NCI-H128 (cell line): ENCODE results near the gene SRGAP3.
A peak's percentile ranks its signal among the peaks of the same experiment; 100 is the strongest.

ENCODE experiments used
- DNase-seq: peaks from one replicate; lab custom pipeline; 2025; ENCODE audit not compliant: unreplicated experiment; lab: John Stamatoyannopoulos, UW

Gene SRGAP3

GRCh38 chr3:9151240-9151639, 98.2 kb downstream of the SRGAP3 start:
- DNase-seq: no peak

GRCh38 chr3:9149566-9149965, 99.9 kb downstream of the SRGAP3 start:
- no peak for DNase-seq

GRCh38 chr3:9147896-9148266, 101.6 kb downstream of the SRGAP3 start:
- no peak for DNase-seq

- DNase-seq: no peak
These were observed 102.1 kb downstream of the SRGAP3 start for GRCh38 chr3:9147215-9147895.

- DNase-seq: no peak
These were observed 102.9 kb downstream of the SRGAP3 start for GRCh38 chr3:9146367-9147071.

- no peak for DNase-seq
These were observed 106.3 kb downstream of the SRGAP3 start for GRCh38 chr3:9143184-9143583.

DNA sequence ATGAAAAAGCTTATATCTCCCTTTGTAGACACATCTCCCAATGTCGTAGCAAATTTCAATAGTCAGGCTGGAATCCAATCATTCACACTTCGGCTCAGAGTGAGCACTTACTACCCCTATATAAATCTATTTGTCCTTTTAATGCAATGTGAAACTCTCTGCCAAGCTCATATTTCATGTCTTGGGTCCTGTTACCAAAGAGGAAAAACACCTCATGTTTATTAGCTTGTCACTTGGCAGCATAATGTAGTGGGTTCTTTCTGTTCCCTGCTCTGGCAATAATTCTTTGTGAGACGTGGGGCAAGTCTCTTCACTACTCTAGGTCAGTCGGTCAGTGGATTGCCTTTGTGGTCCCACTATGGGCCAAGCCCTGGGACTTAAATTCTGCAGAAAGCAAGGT, 107.1 kb downstream of the SRGAP3 start:
- DNase-seq: peak; percentile 10

DNA sequence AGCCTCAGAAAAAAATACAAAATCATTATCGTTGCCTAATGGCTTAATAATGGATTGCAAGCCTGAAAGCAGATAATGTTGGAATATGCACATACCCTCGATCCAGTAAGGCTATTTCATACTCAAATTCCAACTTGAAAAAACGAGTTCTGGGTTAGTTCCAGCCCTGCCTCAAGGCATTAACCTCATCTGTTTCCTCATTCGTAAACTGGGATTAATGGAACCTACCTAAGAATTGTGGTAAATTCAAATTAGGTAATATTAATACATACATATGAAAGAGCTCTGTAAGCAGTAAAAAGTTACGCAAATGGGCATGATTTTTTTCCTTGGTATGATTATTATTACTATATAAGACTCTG, 107.5 kb downstream of the SRGAP3 start:
- DNase-seq: no peak

DNA sequence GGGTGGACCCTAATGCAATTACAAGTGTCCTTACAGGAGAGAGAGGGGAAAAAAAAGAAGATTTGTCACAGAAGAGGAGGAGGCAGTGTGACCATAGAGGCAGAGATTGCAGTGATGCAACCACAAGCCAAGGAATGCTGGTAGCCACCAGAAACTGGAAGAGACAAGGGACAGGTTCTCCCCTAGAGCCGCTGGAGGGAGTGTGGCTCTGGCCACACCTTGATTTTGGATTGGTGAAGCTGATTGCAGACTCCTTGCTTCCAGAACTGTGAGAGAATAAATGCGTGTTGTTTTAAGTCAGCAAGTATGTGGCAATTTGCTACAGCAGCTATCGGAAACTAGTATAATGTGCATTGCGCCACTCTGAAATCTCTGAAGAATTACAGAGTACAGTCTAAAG, 110.1 kb downstream of the SRGAP3 start:
- no peak for DNase-seq

- DNase-seq: no peak
These were observed 111.8 kb downstream of the SRGAP3 start for GRCh38 chr3:9137676-9138075.

DNA sequence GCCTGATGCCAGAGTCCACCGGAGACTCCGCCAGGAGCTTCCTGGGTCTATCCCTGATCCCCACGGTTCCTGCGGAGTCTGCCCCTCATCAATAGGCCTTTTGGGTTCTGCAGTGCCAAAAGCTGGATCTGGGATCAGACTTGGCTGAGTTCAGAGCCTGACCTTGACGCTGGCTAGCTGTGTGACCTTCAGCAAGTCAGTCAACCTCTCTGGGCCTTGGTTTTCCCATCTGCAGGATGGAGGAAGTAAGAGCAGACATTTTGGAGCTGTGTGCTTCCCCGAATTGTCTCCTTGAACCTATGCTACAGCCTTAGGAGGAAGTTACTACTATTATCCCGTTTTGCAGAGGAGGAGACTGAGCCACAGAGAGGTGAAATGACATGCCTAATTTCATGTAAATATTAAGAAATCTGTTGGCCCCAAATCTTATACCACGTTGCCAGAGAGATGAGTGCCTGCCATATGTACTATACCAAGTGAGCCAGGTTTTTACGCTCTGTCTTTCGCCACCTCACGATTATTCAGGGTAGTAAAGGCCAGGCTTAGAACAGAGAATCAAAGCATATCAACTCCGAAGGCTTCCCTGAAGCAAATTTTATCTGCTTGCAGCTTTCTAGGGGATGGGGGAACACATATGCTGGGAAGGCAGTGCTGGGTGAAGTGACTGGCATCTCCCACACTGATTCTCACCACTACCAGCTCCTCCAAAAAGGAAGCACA, 112.5 kb downstream of the SRGAP3 start:
- DNase-seq: no peak

DNA sequence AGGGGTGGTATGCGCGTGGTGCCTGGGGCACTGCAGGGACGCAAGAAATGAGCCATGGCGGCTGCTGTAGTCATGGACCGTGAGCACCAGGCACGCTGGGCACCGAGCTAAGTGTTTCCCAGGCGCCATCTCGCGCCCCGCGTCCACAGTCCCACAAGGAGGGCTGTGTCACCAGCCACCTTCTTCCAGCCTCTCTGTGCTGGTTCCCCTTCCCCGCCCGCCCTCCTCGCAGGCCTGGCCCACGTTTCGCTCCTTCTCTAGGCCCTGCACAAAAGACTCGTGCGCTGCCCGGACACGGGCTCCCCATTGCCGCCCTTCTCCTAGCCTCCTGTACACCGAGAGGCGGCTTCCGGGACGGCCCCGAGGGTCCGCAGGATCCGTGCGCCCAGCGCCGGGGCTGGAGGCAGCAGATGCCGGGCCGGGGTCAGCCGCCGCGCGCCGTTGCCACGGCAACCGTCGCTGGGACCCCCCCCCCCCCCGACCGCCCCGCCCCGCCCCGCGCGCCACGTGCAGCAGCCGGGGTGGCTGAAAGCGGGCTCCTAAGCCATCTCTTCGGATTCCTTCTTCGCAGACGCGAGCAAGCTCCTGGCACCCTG, 113.4 kb downstream of the SRGAP3 start:
- DNase-seq: no peak

- DNase-seq: no peak
These were observed 113.9 kb downstream of the SRGAP3 start for GRCh38 chr3:9135526-9135925.

DNA sequence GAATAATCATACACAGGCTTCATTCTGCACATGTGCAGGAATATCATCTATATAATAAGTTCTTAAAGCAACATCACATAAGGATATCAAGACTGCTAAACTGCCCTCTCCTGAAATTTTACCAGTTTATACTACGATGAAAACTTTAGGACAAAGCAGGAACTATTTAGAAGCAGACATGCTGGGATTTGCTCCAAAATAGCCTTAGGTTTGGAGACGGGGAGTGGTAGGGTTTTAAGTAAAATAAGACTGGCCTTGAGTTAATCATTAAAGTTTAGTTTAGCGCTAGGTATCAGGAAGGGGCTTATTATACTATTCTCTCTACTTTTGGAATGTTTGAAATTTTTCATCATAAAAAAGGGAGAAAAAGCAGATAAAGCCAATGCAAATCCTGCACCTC, 115.8 kb downstream of the SRGAP3 start:
- DNase-seq: no peak

DNA sequence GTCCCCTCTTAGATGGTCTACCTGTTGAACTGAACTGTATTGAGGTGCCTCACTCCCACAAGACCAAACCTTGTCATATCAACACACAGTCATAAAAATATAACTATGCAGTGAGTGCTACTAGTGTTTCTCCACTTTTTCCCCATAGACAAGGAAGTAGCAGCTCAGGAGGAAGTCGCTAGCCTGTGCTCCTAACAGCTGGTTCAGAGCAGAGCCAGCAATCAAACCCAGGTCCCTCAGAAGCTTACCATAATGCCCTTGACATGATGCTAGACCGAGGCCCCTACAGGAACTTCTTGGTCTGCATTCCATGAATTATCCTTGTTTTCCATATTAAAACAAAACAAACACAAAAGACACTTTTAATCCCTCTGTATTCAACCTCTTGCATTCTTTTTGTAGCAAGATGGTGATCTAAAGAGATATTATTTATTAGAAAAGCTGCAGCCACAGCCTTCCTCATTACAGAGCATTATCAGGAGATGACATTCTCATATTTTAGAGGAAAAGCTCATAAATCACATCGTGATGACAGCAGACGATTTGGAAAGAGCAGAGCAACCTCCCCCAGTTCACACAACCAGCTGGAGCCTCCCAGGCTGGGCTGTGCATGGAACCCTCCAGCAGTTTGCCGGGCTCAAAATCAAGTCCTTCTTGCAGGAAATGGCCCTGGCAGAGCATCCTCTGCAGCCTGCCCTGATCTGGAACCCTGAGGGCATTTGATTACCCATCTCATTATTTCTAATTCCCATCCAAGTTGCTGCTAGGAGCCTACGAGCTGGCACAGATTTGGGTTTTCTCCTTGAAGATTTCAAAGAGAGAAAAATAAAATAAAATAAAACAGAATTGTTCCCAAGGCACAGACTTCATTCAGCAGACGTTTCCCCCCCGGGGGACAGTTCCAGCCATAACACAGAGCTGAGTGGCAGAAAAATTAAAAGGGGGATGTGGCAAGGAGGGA, 118.8 kb downstream of the SRGAP3 start:
- DNase-seq: no peak

- no peak for DNase-seq
These were observed 120.1 kb downstream of the SRGAP3 start for GRCh38 chr3:9129365-9129764.

GRCh38 chr3:9125278-9125951, 124.0 kb downstream of the SRGAP3 start:
- no peak for DNase-seq

DNA sequence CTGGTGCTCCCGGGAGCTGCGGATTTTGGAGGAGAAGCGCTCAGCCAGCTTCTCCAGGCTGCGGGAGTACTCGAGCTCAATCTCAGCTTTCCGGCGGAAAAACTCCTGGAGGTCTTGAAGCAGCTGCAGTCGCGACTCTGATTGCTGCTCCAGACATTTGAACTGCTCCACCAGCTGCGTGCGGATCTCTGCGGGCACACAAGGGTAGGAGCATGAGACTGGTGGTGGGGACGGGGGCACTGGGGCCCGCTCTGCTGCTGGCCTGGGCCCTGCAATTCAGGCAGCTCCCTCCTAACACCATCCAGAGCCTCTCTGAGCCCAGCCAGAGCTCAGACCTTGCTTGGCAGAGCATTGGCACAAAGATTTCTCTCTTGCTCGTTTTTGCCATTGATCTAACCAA, 124.7 kb downstream of the SRGAP3 start:
- DNase-seq: no peak

- DNase-seq: no peak
These were observed 125.6 kb downstream of the SRGAP3 start for GRCh38 chr3:9123840-9124239.

GRCh38 chr3:9122732-9123364, 126.6 kb downstream of the SRGAP3 start:
- DNase-seq: no peak
